HFFc6 (cell line): Measurements from ENCODE around the gene PDZD2. TPM values are rescaled to one million over a fixed set of nuclear protein-coding genes. Genes with fewer than 3 reads are reported as not detected.
"Not testable (repeated sequence)": the region's sequence is repeated elsewhere in the genome, so short reads cannot be mapped to it uniquely, and the experiment has no call there.

Experiments used
- DNase-seq: peaks from one replicate; pipeline ENCODE4 v3.0.0-alpha.2; 2018
- H3K27ac Mint-ChIP-seq: 2 replicates; pipeline ENCODE4 v1.8.0; 2020; ENCODE audit warnings: mild to moderate bottlenecking, mixed read lengths
- H3K27me3 Mint-ChIP-seq: 2 replicates; pipeline ENCODE4 v1.8.0; 2021; ENCODE audit warnings: mild to moderate bottlenecking, moderate library complexity, mixed read lengths; ENCODE audit not compliant: insufficient read depth
- H3K36me3 Mint-ChIP-seq: 2 replicates; pipeline ENCODE4 v1.8.0; 2021; ENCODE audit warnings: low read depth, mixed read lengths
- H3K4me1 Mint-ChIP-seq: 2 replicates; pipeline ENCODE4 v1.8.0; 2020; ENCODE audit warnings: low read depth, mixed read lengths
- H3K4me3 Mint-ChIP-seq: 2 replicates; pipeline ENCODE4 v1.8.0; 2020; ENCODE audit warnings: mild to moderate bottlenecking, moderate library complexity, mixed read lengths
- H3K9me3 Mint-ChIP-seq: 2 replicates; pipeline ENCODE4 v1.8.0; 2020; ENCODE audit warnings: mild to moderate bottlenecking, mixed read lengths
- total RNA-seq, 6 experiments: library from RNA; stranded (reverse); fragmentation: NEBNext Ultra II Directional; extraction: Animal tissue kit (Norgen Biotek cat#: 25700); gene quantifications; 2 replicates in 1 of 6; 3 replicates in 5 of 6; pipeline ENCODE4 v1.2.3, GENCODE V29; 2021
- TF ChIP-seq, protein P1 (sequence below): fragments of 200-600 bp; sonication (generic); IDR thresholded peaks from 2 replicates; pipeline ENCODE4 v1.5.0; 2021; ENCODE audit warnings: antibody characterized with exemption, mild to moderate bottlenecking

The PDZD2 gene
- total RNA-seq, 6 experiments from 2014 or later = 0.02 to 0.12 (median 0.09) TPM

DNA sequence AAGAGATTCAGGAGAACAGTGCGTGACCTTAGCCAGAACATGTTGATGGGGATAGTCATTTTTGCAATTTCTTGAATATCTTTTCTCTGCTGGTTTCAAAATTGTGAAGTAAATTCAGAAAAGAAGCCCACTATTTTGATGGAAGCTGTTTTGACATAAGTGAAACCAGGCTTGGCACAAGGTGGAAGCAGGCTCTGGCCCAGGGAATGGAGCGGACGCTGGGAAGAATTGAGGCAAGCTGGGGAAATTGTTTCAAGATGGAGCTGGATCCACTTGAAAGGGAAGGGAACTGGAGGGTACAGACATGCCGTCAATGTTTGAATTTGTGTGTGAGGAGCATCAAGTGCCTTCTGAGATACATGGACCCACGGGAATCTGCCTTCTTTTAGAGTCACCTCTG is 328.0 kb downstream of the PDZD2 start:
- no peak for DNase-seq
- H3K27me3 Mint-ChIP-seq = peaks cover 28% of the 10 kb centered on the region
- no peak overlapping the region for H3K4me3 Mint-ChIP-seq
- no peaks in the 10 kb centered on the region for H3K9me3 Mint-ChIP-seq
- no peak overlapping the region for H3K27ac Mint-ChIP-seq
- H3K36me3 Mint-ChIP-seq = no peaks in the 10 kb centered on the region
- TF ChIP-seq, protein P1, sequence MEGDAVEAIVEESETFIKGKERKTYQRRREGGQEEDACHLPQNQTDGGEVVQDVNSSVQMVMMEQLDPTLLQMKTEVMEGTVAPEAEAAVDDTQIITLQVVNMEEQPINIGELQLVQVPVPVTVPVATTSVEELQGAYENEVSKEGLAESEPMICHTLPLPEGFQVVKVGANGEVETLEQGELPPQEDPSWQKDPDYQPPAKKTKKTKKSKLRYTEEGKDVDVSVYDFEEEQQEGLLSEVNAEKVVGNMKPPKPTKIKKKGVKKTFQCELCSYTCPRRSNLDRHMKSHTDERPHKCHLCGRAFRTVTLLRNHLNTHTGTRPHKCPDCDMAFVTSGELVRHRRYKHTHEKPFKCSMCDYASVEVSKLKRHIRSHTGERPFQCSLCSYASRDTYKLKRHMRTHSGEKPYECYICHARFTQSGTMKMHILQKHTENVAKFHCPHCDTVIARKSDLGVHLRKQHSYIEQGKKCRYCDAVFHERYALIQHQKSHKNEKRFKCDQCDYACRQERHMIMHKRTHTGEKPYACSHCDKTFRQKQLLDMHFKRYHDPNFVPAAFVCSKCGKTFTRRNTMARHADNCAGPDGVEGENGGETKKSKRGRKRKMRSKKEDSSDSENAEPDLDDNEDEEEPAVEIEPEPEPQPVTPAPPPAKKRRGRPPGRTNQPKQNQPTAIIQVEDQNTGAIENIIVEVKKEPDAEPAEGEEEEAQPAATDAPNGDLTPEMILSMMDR = no peak
- peaks cover 16% of the 10 kb centered on the region for H3K4me1 Mint-ChIP-seq

GRCh38 chr5:31967461-31967860 is 328.5 kb downstream of the PDZD2 start:
- no peak for DNase-seq
- Mint-ChIP-seq H3K27me3 (peaks cover 28% of the 10 kb centered on the region), H3K27ac (no peak overlapping the region), H3K4me1 (peaks cover 16% of the 10 kb centered on the region), H3K36me3 (no peaks in the 10 kb centered on the region), H3K4me3 (no peak overlapping the region), H3K9me3 (no peaks in the 10 kb centered on the region)
- TF ChIP-seq, protein P1 = no peak

- H3K9me3 Mint-ChIP-seq = no peaks in the 10 kb centered on the region; the same call in 1 of the 2 replicates
- no peaks in the 10 kb centered on the region for H3K36me3 Mint-ChIP-seq
- no peaks in the 10 kb centered on the region for H3K4me1 Mint-ChIP-seq
- H3K27ac Mint-ChIP-seq = no peak overlapping the region
- peaks cover 18% of the 10 kb centered on the region for H3K27me3 Mint-ChIP-seq
- TF ChIP-seq, protein P1 = no peak
- no peak overlapping the region for H3K4me3 Mint-ChIP-seq
- no peak for DNase-seq
These were observed 333.6 kb downstream of the PDZD2 start for GRCh38 chr5:31972558-31972957.

DNA sequence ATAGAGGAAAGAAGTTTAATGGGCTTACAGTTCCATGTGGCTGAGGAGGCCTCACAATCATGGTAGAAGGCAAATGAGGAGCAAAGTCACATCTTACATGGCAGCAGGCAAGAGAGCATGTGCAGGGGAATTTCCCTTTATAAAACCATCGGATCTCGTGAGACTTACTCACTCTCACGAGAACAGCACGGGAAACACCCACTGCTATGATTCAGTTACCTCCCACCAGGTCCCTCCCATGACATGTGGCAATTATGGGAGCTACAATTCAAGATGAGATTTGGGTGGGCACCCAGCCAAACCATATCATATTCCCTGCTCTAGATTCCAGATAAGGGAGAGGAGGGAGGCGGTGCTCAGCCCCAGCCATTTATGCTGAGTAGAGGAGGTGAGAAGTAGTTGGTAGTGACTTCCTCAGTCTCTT is 336.3 kb downstream of the PDZD2 start:
- H3K4me3 Mint-ChIP-seq, DNase-seq, H3K27me3 Mint-ChIP-seq, H3K27ac Mint-ChIP-seq, H3K4me1 Mint-ChIP-seq, H3K36me3 Mint-ChIP-seq, H3K9me3 Mint-ChIP-seq: not testable (repeated sequence)

DNA sequence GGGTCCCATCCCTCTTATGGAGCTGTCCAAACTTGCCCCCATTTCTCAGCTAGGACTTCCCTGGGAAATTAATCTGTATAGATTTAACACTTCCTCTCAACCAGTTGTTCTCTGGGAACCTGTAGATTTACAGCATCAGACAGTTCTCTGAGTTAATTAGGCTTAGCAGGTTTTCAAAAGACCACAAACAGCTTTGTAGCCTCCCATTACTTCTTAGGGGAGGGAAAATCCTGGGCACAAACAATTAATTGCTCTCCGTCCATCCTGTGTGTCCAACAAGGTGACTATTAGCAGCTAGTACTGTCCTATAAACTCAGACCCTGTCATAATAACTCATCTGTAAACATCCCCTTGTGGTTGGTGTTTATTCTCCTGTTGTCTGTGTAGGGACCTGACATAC is 337.2 kb downstream of the PDZD2 start:
- no peak overlapping the region for H3K4me3 Mint-ChIP-seq
- H3K27me3 Mint-ChIP-seq = peaks cover 4% of the 10 kb centered on the region
- TF ChIP-seq, protein P1 = no peak
- H3K36me3 Mint-ChIP-seq = no peaks in the 10 kb centered on the region
- no peaks in the 10 kb centered on the region for H3K4me1 Mint-ChIP-seq
- no peak for DNase-seq
- H3K9me3 Mint-ChIP-seq = no peaks in the 10 kb centered on the region; the same call in 1 of the 2 replicates
- no peak overlapping the region for H3K27ac Mint-ChIP-seq

DNA sequence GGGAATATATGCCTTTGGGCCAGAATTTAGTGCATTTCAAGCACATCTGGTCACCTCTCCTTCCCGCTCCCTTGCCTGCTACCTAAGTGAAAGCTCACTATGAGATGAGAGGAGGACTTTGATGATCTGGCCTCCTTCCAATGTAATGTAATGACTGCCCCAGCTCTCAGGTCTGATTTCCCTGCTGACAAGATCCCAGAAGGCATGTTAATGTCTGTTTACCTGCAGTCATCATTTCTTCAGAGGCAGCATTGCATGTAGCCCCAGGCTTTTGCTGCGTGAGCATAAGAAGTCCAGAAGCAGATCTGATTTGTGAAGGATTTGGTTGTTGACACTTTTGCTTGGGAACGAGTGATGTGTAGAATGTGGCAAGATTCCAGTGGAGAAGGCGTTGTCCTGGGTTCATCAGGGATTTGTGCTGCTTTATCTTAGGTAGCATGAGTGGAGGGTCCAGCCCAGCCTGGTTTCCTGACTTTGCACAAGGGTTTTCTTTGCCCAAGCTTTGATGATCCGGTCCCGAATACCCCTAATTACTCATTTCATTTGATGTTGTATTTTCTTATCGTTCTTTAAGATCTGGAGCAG is 342.5 kb downstream of the PDZD2 start:
- Mint-ChIP-seq H3K4me3 (no peak overlapping the region), H3K27ac (no peak overlapping the region), H3K9me3 (no peaks in the 10 kb centered on the region), H3K4me1 (peaks cover 18% of the 10 kb centered on the region; the same call in 1 of the 2 replicates), H3K36me3 (no peaks in the 10 kb centered on the region), H3K27me3 (peaks cover 2% of the 10 kb centered on the region; the same call in 1 of the 2 replicates)
- TF ChIP-seq, protein P1 = no peak
- DNase-seq = no peak
